Hepatocyte (in vitro differentiated cells): ENCODE measurements around the gene RPL39L. TPM values are rescaled to one million over a fixed set of nuclear protein-coding genes. Genes with fewer than 3 reads are reported as not detected.

Source experiments
- DNase-seq: peaks from one replicate; pipeline ENCODE4 v3.0.0-alpha.2; 2016; ENCODE audit warnings: low spot score
- H2AFZ ChIP-seq: fragments of 200-600 bp; sonication (generic); 2 replicates; pipeline ENCODE4 v1.6.0; 2016; ENCODE audit warnings: antibody characterized with exemption, mild to moderate bottlenecking
- H3K27ac ChIP-seq: fragments of 200-600 bp; sonication (generic); 2 replicates; pipeline ENCODE4 v1.5.1; 2016; ENCODE audit warnings: mild to moderate bottlenecking
- H3K27me3 ChIP-seq: fragments of 200-600 bp; sonication (generic); 2 replicates; pipeline ENCODE4 v1.6.1; 2016
- H3K36me3 ChIP-seq: fragments of 200-600 bp; sonication (generic); replicated peaks from 2 replicates; pipeline ENCODE4 v1.5.1; 2016; ENCODE audit warnings: low read depth; ENCODE audit not compliant: insufficient read depth
- H3K4me1 ChIP-seq: fragments of 200-600 bp; sonication (generic); 2 replicates; pipeline ENCODE4 v1.5.1; 2016; ENCODE audit warnings: mild to moderate bottlenecking, moderate library complexity; ENCODE audit not compliant: insufficient read depth
- H3K4me2 ChIP-seq: fragments of 200-600 bp; sonication (generic); 2 replicates; pipeline ENCODE4 v1.6.0; 2016
- H3K4me3 ChIP-seq: fragments of 200-600 bp; sonication (generic); 2 replicates; pipeline ENCODE4 v1.5.1; 2016; ENCODE audit warnings: mild to moderate bottlenecking
- H3K79me2 ChIP-seq: fragments of 200-600 bp; sonication (generic); 2 replicates; pipeline ENCODE4 v1.6.0; 2017; ENCODE audit warnings: mild to moderate bottlenecking
- H3K9me2 ChIP-seq: fragments of 200-600 bp; sonication (generic); replicated peaks from 2 replicates; pipeline ENCODE4 v1.6.0; 2017; ENCODE audit warnings: mild to moderate bottlenecking; ENCODE audit not compliant: insufficient read depth
- H3K9me3 ChIP-seq: fragments of 200-600 bp; sonication (generic); 2 replicates; pipeline ENCODE4 v1.5.1; 2016; ENCODE audit warnings: low read depth, mild to moderate bottlenecking
- H4K20me1 ChIP-seq: fragments of 200-600 bp; sonication (generic); 2 replicates; pipeline ENCODE4 v1.6.0; 2016; ENCODE audit warnings: mild to moderate bottlenecking; ENCODE audit not compliant: insufficient read depth, poor library complexity, severe bottlenecking
- EZH2 ChIP-seq: fragments of 200-600 bp; sonication (generic); IDR thresholded peaks from 2 replicates; pipeline ENCODE4 v1.6.1; 2016; ENCODE audit warnings: antibody characterized with exemption, mild to moderate bottlenecking, borderline replicate concordance
- EZH2phosphoT487 ChIP-seq: fragments of 200-600 bp; sonication (generic); IDR thresholded peaks from one replicate; pipeline ENCODE4 v1.6.1; 2018; ENCODE audit warnings: antibody characterized with exemption, mild to moderate bottlenecking, low read depth, moderate library complexity; ENCODE audit not compliant: unreplicated experiment, severe bottlenecking
- WGBS: methylation state at CpG from one replicate; pipeline ENCODE4 v1.1.6; 2016; ENCODE audit warnings: low lambda C conversion rate; ENCODE audit errors: missing lambda C conversion rate; 5-methylcytosine and 5-hydroxymethylcytosine counted together
- polyA plus RNA-seq: library from polyadenylated mRNA; unstranded; fragments of >200 nt; fragmentation: Nextera tagmentation; extraction: Ambion mirVana; gene quantifications from 2 replicates; pipeline ENCODE4 v1.2.1, GENCODE V29; 2016
- total RNA-seq: library from RNA; depleted of rRNA; stranded (reverse); fragments of >200 nt; gene quantifications from 2 replicates; pipeline ENCODE4 v1.2.3, GENCODE V29; 2014
- TF ChIP-seq, protein P1 (sequence below): fragments of 200-600 bp; sonication (generic); IDR thresholded peaks from 2 replicates; pipeline ENCODE4 v1.5.1; 2016; ENCODE audit warnings: antibody characterized with exemption, mild to moderate bottlenecking; ENCODE audit not compliant: poor library complexity

Gene RPL39L
- total and polyA plus RNA-seq, 2 experiments from 2014 or later: 9.7 to 11.1 TPM

DNA sequence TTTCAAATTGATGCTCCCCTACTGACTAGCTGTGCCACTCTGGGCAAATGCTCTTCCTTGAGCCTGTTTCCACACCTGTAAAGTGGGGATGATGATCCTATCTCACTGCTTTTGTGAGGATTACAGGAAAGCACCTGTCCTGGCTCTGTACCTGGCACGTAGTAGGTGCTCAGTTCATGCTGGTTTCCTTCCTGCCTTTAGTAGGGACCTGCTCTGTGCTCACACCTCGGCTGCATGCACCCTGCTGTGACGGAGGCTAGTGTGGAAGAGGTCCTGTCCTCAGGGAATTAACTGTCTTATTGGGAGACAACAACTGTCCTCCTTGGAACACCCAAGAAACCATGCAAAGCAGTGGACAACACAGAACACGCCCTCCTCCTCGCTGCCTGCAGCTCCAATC lies 61.8 kb downstream of the RPL39L start:
- H2AFZ ChIP-seq: no peak overlapping the region
- no peak overlapping the region for H3K4me3 ChIP-seq
- H3K4me2 ChIP-seq: no peak overlapping the region
- WGBS: 93% methylated on average over 5 of the region's 5 CpGs
- no peaks in the 10 kb centered on the region for H3K4me1 ChIP-seq
- no peaks in the 10 kb centered on the region for H4K20me1 ChIP-seq
- no peaks in the 10 kb centered on the region for H3K79me2 ChIP-seq
- no peaks in the 10 kb centered on the region for H3K27me3 ChIP-seq
- no peak for DNase-seq
- TF ChIP-seq, protein P1, sequence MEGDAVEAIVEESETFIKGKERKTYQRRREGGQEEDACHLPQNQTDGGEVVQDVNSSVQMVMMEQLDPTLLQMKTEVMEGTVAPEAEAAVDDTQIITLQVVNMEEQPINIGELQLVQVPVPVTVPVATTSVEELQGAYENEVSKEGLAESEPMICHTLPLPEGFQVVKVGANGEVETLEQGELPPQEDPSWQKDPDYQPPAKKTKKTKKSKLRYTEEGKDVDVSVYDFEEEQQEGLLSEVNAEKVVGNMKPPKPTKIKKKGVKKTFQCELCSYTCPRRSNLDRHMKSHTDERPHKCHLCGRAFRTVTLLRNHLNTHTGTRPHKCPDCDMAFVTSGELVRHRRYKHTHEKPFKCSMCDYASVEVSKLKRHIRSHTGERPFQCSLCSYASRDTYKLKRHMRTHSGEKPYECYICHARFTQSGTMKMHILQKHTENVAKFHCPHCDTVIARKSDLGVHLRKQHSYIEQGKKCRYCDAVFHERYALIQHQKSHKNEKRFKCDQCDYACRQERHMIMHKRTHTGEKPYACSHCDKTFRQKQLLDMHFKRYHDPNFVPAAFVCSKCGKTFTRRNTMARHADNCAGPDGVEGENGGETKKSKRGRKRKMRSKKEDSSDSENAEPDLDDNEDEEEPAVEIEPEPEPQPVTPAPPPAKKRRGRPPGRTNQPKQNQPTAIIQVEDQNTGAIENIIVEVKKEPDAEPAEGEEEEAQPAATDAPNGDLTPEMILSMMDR: no peak
- no peak for TF ChIP-seq EZH2phosphoT487
- no peak for TF ChIP-seq EZH2
- no peaks in the 10 kb centered on the region for H3K9me3 ChIP-seq
- H3K36me3 ChIP-seq: no peaks in the 10 kb centered on the region
- no peak overlapping the region for H3K27ac ChIP-seq
- H3K9me2 ChIP-seq: no peaks in the 10 kb centered on the region

DNA sequence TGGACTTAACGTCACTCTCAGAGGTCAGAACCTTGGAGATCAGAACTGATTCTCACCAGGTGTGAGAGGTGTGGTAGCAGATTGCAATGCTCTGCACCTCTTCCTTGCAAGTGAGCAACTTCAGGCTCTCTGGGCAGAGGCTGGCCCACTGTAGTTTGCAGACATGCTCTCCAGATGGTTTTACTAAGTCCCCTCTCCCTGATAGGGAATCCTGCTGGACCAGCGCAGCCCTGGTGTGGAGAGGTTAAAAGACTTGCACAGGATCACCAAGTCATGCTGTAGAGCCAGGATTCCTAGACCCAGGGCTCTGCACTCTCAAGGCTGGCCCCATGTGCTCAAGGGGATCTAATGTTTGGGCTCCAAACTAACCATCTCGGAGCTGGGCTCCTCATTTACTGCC lies 62.2 kb downstream of the RPL39L start:
- 85% methylated on average over 3 of the region's 3 CpGs for WGBS
- H2AFZ ChIP-seq: no peak overlapping the region

DNA sequence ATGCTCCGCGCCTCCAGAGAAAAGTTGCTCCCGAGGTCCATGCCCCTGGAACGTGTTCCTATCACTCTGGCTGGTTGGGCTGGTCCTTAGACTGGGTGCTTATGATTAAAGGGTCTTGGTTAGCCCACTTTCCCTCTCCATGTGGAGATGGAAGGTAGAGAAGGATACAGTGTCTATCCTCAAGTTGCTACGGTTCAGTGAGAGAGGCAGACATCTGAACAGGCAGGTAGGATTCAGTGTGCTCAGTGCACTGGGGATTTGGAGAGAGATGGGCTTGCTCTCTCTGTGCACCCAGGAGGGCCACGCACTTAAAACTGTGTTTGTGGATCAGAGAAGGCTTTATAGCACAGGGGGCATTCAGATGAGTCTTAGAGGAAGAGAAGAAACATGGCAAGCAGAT lies 63.0 kb downstream of the RPL39L start:
- no peak overlapping the region for H2AFZ ChIP-seq
- no peak for DNase-seq
- H3K36me3 ChIP-seq: no peaks in the 10 kb centered on the region
- no peaks in the 10 kb centered on the region for H3K27me3 ChIP-seq
- TF ChIP-seq EZH2phosphoT487 (no peak), EZH2 (no peak)
- TF ChIP-seq, protein P1: no peak
- H3K9me2 ChIP-seq: no peaks in the 10 kb centered on the region
- no peak overlapping the region for H3K4me3 ChIP-seq
- no peak overlapping the region for H3K4me2 ChIP-seq
- H3K79me2 ChIP-seq: no peaks in the 10 kb centered on the region
- peaks cover 4% of the 10 kb centered on the region for H3K4me1 ChIP-seq
- no peak overlapping the region for H3K27ac ChIP-seq
- no peaks in the 10 kb centered on the region for H3K9me3 ChIP-seq
- H4K20me1 ChIP-seq: no peaks in the 10 kb centered on the region
- 97% methylated on average over 6 of the region's 6 CpGs for WGBS

More for the DNA sequence above, 62.2 kb downstream of the RPL39L start:
- H3K27ac ChIP-seq: no peak overlapping the region
- no peaks in the 10 kb centered on the region for H3K36me3 ChIP-seq
- TF ChIP-seq EZH2phosphoT487: no peak
- TF ChIP-seq, protein P1: no peak
- TF ChIP-seq EZH2: no peak
- H3K9me3 ChIP-seq: no peaks in the 10 kb centered on the region
- no peak overlapping the region for H3K4me2 ChIP-seq
- H4K20me1 ChIP-seq: no peaks in the 10 kb centered on the region
- peaks cover 2% of the 10 kb centered on the region for H3K4me1 ChIP-seq
- no peak overlapping the region for H3K4me3 ChIP-seq
- H3K27me3 ChIP-seq: no peaks in the 10 kb centered on the region
- no peaks in the 10 kb centered on the region for H3K79me2 ChIP-seq
- H3K9me2 ChIP-seq: no peaks in the 10 kb centered on the region
- no peak for DNase-seq

DNA sequence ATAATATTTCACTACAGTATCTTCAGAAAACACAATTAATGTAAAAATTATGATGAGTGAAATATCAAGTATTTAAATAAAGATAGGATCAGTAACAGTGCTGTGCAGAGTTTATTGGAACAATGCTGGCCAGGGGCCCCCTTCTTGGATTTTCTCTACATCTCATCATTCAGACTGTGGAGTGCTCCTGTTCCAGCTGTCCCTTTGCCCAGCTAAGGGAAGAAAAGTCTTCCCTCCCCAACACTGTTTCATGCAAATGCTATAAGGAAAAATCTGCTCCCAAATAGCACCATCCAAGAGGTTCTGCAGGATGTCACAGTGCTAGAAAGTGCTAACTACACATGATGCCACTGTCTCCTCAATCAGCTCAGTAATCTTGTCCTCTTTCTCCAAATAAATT lies 64.5 kb downstream of the RPL39L start:
- no peaks in the 10 kb centered on the region for H3K36me3 ChIP-seq
- no peaks in the 10 kb centered on the region for H3K27me3 ChIP-seq
- H3K27ac ChIP-seq: no peak overlapping the region
- no peak overlapping the region for H3K4me2 ChIP-seq
- peaks cover 4% of the 10 kb centered on the region for H3K4me1 ChIP-seq
- H2AFZ ChIP-seq: no peak overlapping the region
- no peaks in the 10 kb centered on the region for H4K20me1 ChIP-seq
- H3K4me3 ChIP-seq: no peak overlapping the region
- no peaks in the 10 kb centered on the region for H3K9me2 ChIP-seq
- DNase-seq: no peak
- no peaks in the 10 kb centered on the region for H3K79me2 ChIP-seq
- H3K9me3 ChIP-seq: no peaks in the 10 kb centered on the region
- TF ChIP-seq, protein P1: no peak
- TF ChIP-seq EZH2: no peak
- TF ChIP-seq EZH2phosphoT487: no peak
